BE2C (cell line): ENCODE results near the gene ZFP64.

Experiments
- DNase-seq: peaks from one replicate; pipeline ENCODE4 v3.0.0-alpha.2; 2020
- H3K27me3 ChIP-seq: fragments of 250-450 bp; sonication (Bioruptor Pico); 2 replicates; pipeline ENCODE4 v1.5.1; 2020; ENCODE audit warnings: mild to moderate bottlenecking
- H3K36me3 ChIP-seq: fragments of 250-450 bp; sonication (Bioruptor Pico); 2 replicates; pipeline ENCODE4 v1.5.1; 2020; ENCODE audit warnings: mild to moderate bottlenecking
- H3K4me1 ChIP-seq: fragments of 250-450 bp; sonication (Bioruptor Pico); 2 replicates; pipeline ENCODE4 v1.5.1; 2020
- H3K4me3 ChIP-seq: 2 replicates; pipeline ENCODE4 v1.5.1; 2011; ENCODE audit warnings: low read depth, low read length
- H3K9me3 ChIP-seq: fragments of 250-450 bp; sonication (Bioruptor Pico); 2 replicates; pipeline ENCODE4 v1.5.1; 2020
- CTCF ChIP-seq: IDR thresholded peaks from 2 replicates; pipeline ENCODE4 v1.5.1; 2012; ENCODE audit warnings: mild to moderate bottlenecking, low read depth, low read length

Gene ZFP64

GRCh38 chr20:52152921-52153320, 38.7 kb downstream of the ZFP64 start:
- no peak overlapping the region for H3K4me3 ChIP-seq
- no peaks in the 10 kb centered on the region for H3K4me1 ChIP-seq
- TF ChIP-seq CTCF: no peak
- no peaks in the 10 kb centered on the region for H3K27me3 ChIP-seq
- no peaks in the 10 kb centered on the region for H3K9me3 ChIP-seq
- peaks cover 31% of the 10 kb centered on the region for H3K36me3 ChIP-seq
- DNase-seq: no peak

DNA sequence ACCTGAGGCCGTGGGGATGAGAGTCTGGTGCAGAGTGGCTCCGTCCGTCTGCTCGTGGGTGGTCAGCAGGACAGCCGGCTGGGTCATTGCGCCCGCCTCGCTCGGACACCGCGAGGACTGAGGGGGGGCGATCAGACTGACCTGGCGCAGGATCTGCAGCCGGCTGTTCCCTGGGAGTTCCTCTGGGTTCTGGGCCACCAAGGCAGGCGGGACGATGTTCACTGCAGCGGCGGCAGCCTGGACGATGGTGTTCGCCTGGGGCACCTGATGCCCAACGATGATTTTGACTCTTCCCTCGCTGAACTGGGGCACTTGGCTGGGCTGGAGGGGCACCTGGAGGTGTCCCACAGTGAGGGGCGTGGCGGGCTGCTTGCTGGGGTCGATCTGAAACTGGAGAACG, 39.2 kb downstream of the ZFP64 start:
- H3K36me3 ChIP-seq: peaks cover 29% of the 10 kb centered on the region
- H3K9me3 ChIP-seq: no peaks in the 10 kb centered on the region
- H3K4me1 ChIP-seq: no peaks in the 10 kb centered on the region
- no peak overlapping the region for H3K4me3 ChIP-seq
- no peak for DNase-seq
- H3K27me3 ChIP-seq: no peaks in the 10 kb centered on the region
- TF ChIP-seq CTCF: no peak

DNA sequence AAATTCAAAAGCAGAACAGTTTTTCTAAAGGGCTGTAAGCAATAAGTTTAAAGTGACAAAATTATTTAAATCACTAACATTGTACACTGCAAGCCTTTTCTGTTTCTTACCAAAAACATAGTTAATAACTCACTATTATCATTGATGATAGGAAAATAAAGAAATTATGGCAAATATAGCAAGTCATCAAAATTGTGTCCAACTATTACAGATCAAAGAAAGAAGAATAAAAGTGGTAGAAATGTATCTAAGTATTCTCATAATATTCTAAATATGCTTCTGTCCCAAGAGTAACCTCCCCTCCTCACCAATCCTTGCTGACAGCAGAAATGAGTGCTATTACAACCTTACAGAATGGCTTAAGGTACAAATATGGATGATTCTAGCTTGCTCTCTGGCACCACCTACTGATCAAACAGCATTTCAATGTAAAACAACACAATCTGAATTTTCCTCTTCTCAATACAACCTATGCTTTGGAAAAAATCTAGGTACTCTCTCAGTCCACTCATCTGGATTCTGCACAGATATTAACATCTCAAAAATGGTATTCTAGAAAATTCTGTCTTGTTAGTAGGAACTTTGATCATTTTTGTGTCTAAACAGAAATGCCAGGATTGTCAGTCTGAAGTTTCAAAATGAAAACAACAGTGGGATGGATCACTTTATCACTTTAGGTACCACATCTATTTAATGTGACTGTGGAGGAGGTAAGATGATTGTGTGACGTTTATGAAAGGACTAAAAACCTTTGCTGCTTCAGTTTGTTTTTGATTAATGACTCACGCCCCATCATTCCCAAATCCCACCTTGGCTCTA, 40.9 kb downstream of the ZFP64 start:
- Histone ChIP-seq H3K36me3 (peaks cover 19% of the 10 kb centered on the region), H3K4me1 (no peaks in the 10 kb centered on the region), H3K27me3 (no peaks in the 10 kb centered on the region), H3K9me3 (no peaks in the 10 kb centered on the region), H3K4me3 (no peak overlapping the region)
- TF ChIP-seq CTCF: peak; percentile 93
- DNase-seq: peak; percentile 40

DNA sequence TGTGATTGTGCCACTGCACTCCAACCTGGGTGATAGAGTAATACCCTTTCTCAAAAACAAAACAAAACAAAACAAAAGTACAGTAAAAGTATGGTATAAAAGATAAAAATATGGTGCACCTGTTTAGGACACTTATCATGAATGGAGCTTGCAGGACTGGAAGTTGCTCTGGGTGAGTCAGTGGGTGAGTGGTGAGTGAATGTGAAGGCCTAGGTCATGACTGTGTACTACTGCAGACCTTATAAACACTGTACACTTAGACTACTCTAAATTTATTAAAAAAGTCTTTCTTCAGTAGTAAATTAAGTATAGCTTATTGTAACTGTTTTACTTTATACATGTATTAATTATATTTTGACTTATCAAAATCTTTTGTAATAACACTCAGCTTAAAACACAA, 46.0 kb downstream of the ZFP64 start:
- no peak for DNase-seq
- Histone ChIP-seq H3K27me3 (no peaks in the 10 kb centered on the region), H3K4me3 (no peak overlapping the region), H3K9me3 (no peaks in the 10 kb centered on the region), H3K4me1 (no peaks in the 10 kb centered on the region), H3K36me3 (no peaks in the 10 kb centered on the region)
- TF ChIP-seq CTCF: no peak

- Histone ChIP-seq H3K4me3 (no peak overlapping the region), H3K27me3 (no peaks in the 10 kb centered on the region), H3K4me1 (no peaks in the 10 kb centered on the region), H3K36me3 (no peaks in the 10 kb centered on the region), H3K9me3 (no peaks in the 10 kb centered on the region)
- no peak for DNase-seq
- TF ChIP-seq CTCF: no peak
Measured at GRCh38 chr20:52143277-52143676, 48.3 kb downstream of the ZFP64 start.

- Histone ChIP-seq H3K4me1 (no peaks in the 10 kb centered on the region), H3K27me3 (no peaks in the 10 kb centered on the region), H3K36me3 (no peaks in the 10 kb centered on the region), H3K4me3 (no peak overlapping the region), H3K9me3 (no peaks in the 10 kb centered on the region)
- no peak for DNase-seq
- no peak for TF ChIP-seq CTCF
Measured at GRCh38 chr20:52142757-52143156, 48.8 kb downstream of the ZFP64 start.
